GM18526 (cell line): ENCODE measurements around the gene CDH4.

Experiments used
- POLR2A ChIP-seq: IDR thresholded peaks from 3 replicates; pipeline ENCODE4 v1.6.1; 2011; ENCODE audit not compliant: insufficient read length; ENCODE audit errors: extremely low read depth

Gene CDH4

DNA sequence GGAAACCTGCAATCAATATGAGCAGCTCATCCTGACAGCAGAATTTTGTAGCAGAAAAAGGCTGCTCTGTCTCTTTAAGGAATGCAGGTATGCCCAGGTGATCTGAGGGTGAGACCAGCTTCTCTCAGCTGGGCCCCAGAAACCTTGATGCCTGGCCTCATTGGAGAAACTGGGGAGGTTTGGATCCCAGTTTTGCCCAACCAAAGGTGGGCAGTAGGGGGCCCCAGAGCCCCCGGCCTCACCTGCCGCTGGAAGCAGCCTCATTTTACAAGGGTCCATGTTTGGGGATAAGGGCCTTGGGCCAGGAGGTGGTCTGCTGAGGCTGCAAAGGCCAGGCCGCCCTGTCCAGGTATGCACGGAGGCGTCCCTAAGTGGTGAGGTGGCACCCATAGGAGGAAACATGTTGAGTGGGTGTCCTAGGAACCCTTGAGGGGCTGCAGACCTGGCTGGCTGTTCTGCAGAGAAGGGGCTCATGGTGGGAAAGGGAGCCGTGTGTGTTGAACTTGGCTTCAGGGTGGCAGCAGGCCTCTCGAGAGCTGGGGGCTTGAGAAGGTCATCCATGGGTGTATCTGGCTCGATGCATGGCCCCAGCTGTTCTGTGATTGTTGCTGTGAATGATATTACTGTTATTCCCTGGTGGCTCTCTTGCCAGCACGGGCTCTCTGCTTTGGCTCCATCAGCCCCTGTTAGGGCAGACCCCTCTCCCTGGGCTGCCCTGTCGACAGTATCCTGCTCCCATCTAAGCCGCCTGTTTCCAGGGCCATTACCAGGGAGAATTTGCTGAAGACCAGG, 208.4 kb downstream of the CDH4 start:
- TF ChIP-seq POLR2A = no peak

DNA sequence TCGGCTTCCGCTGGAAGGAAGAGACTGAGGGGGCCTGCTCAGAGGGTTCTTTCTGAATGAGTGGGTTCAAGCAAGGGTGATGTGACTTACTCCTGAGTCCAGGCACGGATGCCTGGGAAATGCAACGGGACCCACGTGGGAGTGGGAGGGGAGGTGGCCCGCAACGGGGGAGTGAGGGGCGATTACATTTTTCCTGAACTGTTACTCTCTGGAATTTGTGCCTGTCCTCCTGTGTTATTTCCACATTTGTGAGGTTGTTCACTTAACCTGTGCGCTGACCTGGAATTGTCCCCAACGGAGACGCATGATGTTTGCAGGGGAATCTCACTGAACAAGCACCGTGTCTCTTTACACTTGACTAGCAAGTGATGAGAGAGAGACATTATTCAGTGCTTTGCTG, 209.4 kb downstream of the CDH4 start:
- TF ChIP-seq POLR2A = no peak

- TF ChIP-seq POLR2A = no peak
These were observed 212.5 kb downstream of the CDH4 start for GRCh38 chr20:61464307-61465303.

GRCh38 chr20:61475729-61476128, 223.7 kb downstream of the CDH4 start:
- TF ChIP-seq POLR2A = no peak

DNA sequence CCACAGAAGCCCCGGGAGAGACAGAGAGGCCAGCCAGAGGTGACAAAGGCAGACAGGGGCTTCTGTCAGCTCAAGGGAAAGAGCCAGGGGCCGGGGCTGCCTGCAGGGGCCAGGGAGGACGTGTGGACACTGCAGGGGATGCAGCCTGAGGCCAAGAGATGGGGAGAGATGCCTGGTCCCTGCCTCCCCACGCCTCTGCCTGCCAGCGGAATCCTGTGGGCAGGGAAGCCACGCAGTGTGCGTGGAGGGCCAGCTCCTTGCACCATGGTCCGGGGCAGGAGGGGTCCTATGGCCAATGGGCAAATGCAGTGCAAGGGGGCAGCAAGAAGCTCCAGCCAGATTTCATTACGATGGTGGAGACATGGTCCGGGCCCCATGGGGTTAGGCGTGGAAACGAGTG, 224.9 kb downstream of the CDH4 start:
- no peak for TF ChIP-seq POLR2A

DNA sequence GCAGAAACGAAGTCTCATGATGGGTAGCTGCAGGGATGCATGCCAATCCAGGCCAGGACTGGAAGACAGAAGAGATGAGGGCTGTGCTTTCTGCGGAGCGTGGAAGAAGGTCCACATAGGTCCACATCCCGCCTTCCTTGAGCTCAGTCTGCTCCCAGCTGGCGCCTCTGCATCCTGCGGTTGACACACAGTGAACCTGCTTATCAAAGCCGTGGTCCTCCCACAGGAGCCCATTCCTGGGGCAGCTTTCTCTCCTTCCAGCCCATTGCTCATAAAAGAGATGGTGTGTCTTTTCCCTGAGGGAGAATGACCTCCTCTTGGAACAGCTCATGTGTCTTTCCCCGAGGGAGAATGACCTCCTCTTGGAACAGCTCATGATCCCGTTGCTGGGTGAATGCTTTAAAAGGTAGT, 225.4 kb downstream of the CDH4 start:
- TF ChIP-seq POLR2A = no peak

DNA sequence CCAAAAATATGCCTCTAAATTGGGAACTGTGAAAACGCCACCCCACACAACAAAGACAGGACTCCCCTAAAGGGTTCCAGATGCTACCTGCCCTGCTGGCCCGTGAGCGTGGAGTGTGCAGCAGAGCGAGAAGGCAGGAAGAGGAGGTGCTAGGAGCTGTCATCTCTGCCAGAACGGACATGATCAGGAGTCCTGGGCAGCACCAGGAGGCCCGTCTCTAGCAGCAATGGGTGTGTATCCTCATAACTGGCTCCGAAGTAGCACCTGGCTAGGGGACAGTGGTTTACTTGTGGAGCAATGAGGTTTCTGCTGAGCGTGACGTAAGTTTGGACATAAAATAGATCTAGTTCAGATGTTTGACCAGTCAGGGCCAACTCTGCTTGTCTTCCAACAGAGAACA, 226.0 kb downstream of the CDH4 start:
- no peak for TF ChIP-seq POLR2A

- TF ChIP-seq POLR2A = no peak
These were observed 226.7 kb downstream of the CDH4 start for GRCh38 chr20:61478611-61479305.

GRCh38 chr20:61480158-61480825, 228.2 kb downstream of the CDH4 start:
- no peak for TF ChIP-seq POLR2A

DNA sequence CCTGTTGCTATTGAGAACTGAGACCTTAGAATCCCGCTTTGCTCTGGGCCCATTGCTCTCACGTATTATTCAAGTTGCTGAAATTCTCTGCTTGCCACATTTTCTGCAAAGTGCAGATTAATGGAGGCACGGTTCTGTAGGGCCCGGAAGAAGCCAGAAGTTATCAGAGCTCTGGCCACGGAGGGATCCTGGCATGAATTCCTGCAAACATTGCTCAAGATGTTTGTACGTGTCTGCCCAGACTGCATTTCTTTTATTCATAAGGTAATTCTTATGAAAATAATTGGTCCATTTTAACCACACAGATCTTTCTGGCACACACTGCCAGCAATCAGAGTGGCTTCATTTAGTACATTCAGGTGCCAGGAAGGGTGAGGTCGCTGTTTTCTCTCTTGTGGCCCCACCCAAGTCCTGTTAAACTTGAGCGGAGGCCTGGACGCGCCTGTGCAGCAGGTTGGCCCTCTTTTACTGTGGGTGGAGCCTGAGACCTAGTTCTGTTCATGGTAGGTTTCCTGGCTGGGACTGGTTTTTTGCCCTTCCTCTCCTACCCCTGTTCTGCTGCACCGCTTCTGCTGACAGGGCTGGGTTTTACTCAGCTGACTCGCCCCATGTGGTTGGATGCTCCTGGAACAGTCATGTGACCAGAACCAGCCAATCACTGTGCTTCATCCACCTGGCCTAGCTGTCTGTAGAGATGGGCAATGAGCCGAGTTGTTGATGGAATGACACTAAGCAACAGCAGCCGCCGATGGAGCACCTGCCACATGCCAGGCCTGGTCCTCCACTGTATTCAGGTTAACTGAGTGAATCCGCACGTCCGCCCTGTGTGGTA, 230.2 kb downstream of the CDH4 start:
- TF ChIP-seq POLR2A = no peak

DNA sequence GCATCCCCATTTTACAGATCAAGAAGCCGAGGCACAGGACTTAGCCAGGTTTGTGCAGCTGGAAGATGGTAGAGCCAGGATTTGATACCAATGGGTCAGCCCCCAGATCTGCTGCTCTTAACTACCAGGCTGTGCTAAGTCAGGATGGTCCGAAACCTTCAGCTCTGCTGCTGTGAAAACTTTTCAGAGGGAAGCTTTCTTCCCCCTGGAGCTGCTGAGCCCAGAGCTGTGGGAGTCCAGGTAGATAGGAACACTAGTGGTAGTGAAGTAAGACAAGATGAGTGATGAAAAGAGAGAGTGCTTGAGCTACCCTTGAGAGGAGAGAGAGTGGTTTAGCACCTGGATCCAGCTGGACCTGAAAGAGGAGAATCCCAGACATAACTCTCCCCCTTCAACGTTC, 230.8 kb downstream of the CDH4 start:
- no peak for TF ChIP-seq POLR2A

DNA sequence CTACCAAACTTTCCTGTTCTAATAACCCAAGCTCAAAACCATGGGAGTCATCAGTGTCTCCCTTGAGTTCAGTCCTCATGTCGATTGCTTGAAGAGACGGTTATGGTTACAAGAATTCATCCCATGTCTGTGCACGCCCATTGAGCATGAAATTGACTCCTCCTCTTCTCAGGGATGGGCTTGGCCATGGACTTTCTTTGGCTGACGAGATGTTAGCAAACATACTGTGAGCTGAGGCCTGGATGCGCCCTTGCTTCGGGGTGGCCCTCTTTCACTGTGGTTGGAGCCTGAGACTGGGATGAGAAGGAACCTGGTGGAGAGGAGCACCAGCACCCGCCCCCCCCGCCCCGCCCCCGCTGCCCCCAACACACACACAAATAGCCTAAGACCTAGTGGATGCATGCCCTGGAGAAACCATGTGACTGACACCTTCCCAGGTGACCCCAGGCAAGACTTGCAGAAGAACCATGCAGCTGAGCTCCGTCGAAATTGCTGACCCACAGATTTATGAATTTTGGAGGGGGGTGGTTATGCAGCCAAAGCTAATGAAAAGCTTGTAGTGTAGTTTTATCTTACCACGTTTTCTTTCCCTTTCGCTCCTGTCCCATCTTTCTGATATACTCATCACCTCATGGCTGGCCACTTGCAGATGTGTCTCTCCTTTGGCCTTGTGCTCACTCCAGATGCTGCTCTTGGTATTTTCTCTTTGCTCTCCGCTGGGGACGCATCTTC, 231.4 kb downstream of the CDH4 start:
- TF ChIP-seq POLR2A = no peak

DNA sequence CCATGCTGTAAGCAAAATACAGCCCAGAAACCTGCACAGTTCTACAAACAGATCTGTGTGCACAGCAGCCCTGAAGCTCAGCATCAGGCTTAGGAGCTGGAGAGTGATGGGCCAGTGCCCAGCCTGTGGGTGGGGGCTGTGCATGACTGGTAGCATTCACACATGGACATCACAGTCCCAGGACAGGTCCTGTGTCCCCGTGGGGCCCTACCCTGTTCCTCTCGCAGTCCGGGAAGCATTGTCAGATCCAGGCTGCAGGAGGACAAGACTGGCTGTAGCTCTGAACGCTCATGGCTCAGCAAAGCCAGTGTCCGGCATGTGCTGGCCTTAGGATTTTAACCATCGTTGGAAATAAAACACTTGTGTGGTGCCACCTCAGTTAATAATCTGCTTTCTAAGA, 234.1 kb downstream of the CDH4 start:
- TF ChIP-seq POLR2A = no peak
